Stomach (tissue), 4 donors: ENCODE data around the gene CD164.
"Not testable (repeated sequence)": the region's sequence is repeated elsewhere in the genome, so short reads cannot be mapped to it uniquely, and the experiment has no call there.

Experiments used
- POLR2A ChIP-seq, 4 donors: fragments of 450-650 bp; IDR thresholded peaks; one replicate each; pipeline ENCODE4 v1.6.1; 2016; ENCODE audit warnings: antibody characterized with exemption in 4 of 4, control low read depth in 2 of 4, mild to moderate bottlenecking in 1 of 4, moderate library complexity in 1 of 4
- TF ChIP-seq, protein P1 (sequence below), 7 experiments: fragments of 450-650 bp in 4 of 7; fragments of 200-600 bp in 3 of 7; sonication (generic) in 3 of 7; IDR thresholded peaks; one replicate each; pipeline ENCODE4 v1.5.1; 2016 to 2019; ENCODE audit warnings: antibody characterized with exemption in 7 of 7, control low read depth in 2 of 7, mild to moderate bottlenecking in 1 of 7

- TF ChIP-seq, protein P1, sequence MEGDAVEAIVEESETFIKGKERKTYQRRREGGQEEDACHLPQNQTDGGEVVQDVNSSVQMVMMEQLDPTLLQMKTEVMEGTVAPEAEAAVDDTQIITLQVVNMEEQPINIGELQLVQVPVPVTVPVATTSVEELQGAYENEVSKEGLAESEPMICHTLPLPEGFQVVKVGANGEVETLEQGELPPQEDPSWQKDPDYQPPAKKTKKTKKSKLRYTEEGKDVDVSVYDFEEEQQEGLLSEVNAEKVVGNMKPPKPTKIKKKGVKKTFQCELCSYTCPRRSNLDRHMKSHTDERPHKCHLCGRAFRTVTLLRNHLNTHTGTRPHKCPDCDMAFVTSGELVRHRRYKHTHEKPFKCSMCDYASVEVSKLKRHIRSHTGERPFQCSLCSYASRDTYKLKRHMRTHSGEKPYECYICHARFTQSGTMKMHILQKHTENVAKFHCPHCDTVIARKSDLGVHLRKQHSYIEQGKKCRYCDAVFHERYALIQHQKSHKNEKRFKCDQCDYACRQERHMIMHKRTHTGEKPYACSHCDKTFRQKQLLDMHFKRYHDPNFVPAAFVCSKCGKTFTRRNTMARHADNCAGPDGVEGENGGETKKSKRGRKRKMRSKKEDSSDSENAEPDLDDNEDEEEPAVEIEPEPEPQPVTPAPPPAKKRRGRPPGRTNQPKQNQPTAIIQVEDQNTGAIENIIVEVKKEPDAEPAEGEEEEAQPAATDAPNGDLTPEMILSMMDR (IDR thresholded peaks at IDR 0.05), result not testable (repeated sequence)
- not testable (repeated sequence) for TF ChIP-seq POLR2A (IDR thresholded peaks at IDR 0.05)
Measured at GRCh38 chr6:109364382-109365078, 17.7 kb downstream of the CD164 start.
